OCI-LY3 (cell line): ENCODE measurements around the gene VAV3.

ENCODE experiments used
- CTCF ChIP-seq: fragments of 200-600, 300-600 bp; sonication (generic); IDR thresholded peaks from 2 replicates; pipeline ENCODE4 v1.5.1; 2014; ENCODE audit warnings: antibody characterized with exemption, low read length, low read depth
- EZH2phosphoT487 ChIP-seq: fragments of 200-600 bp; shearing (Covaris generic); IDR thresholded peaks from 2 replicates; pipeline ENCODE4 v1.6.1; 2018; ENCODE audit warnings: antibody characterized with exemption, mixed run types, low read depth

- TF ChIP-seq CTCF (no peak), EZH2phosphoT487 (no peak)
Measured at GRCh38 chr1:107741242-107741641, 223.7 kb downstream of the VAV3 start.
